SH-SY5Y (cell line): ENCODE data around the gene RAD51B.

Experiments
- GATA2 ChIP-seq: IDR thresholded peaks from 2 replicates; pipeline ENCODE4 v1.6.1; 2011; ENCODE audit warnings: mild to moderate bottlenecking, low read depth, low read length
- GATA3 ChIP-seq: IDR thresholded peaks from 2 replicates; pipeline ENCODE4 v1.6.1; 2011; ENCODE audit warnings: low read depth, mild to moderate bottlenecking, low read length, moderate library complexity

GRCh38 chr14:68708343-68708742 lies 888.8 kb downstream of the RAD51B start:
- TF ChIP-seq GATA3 (no peak), GATA2 (no peak)
